Lower leg skin (tissue), 4 donors: Measurements from ENCODE around the gene VWA5A. TPM values are rescaled to one million over a fixed set of nuclear protein-coding genes. Genes with fewer than 3 reads are reported as not detected.
"Not testable (repeated sequence)": the region's sequence is repeated elsewhere in the genome, so short reads cannot be mapped to it uniquely, and the experiment has no call there.

Source experiments
- DNase-seq, 2 donors: peaks; one replicate each; pipeline ENCODE4 v3.0.0-alpha.2; 2019; ENCODE audit warnings: low spot score in 2 of 2
- H3K4me3 ChIP-seq: fragments of 200-600 bp; sonication (generic); 2 replicates; pipeline ENCODE4 v1.5.1; 2017; ENCODE audit warnings: mild to moderate bottlenecking, low read depth; ENCODE audit not compliant: poor library complexity, severe bottlenecking
- CTCF ChIP-seq, 3 donors: fragments of 450-650 bp; IDR thresholded peaks; one replicate each; pipeline ENCODE4 v1.5.1; 2016; ENCODE audit warnings: antibody characterized with exemption in 3 of 3, mild to moderate bottlenecking in 3 of 3, moderate library complexity in 2 of 3
- POLR2A ChIP-seq, 2 donors: fragments of 450-650 bp; IDR thresholded peaks; one replicate each; pipeline ENCODE4 v1.6.1; 2016 to 2017; ENCODE audit warnings: antibody characterized with exemption in 2 of 2, mild to moderate bottlenecking in 1 of 2, moderate library complexity in 1 of 2
- WGBS, 2 donors: methylation state at CpG; one replicate each; pipeline ENCODE4 v1.1.5; 2018; 5-methylcytosine and 5-hydroxymethylcytosine counted together
- intact Hi-C: fragments of 100-400 bp; cut with DNase I; formaldehyde crosslinking; loops from one replicate; pipeline ENCODE4 v1.15.0; 2023; ENCODE audit warnings: low total_unique reads
- total RNA-seq, 4 donors: library from RNA; depleted of rRNA; stranded (reverse); fragments of >200 nt; gene quantifications; one replicate each; pipeline ENCODE4 v1.1.0, GENCODE V29; 2016

The VWA5A gene
- total RNA-seq, 4 donors from 2014 or later = 16.4 to 27.4 (median 24.0) TPM

GRCh38 chr11:124123622-124124021, 8.4 kb downstream of the VWA5A start:
- intact Hi-C loops = no loop called here
- 61% methylated on average over 2 of the region's 2 CpGs for WGBS, 2 donors
- TF ChIP-seq CTCF (IDR thresholded peaks at IDR 0.05) (no peak), POLR2A (IDR thresholded peaks at IDR 0.05) (no peak)
- DNase-seq = no peak
- H3K4me3 ChIP-seq = no peak overlapping the region

GRCh38 chr11:124127134-124127533, 11.9 kb downstream of the VWA5A start:
- DNase-seq, intact Hi-C loops, H3K4me3 ChIP-seq: not testable (repeated sequence)
- 90 to 100% methylated on average over 1 of the region's 1 CpG for WGBS, 2 donors

- no peak for DNase-seq
- intact Hi-C loops = no loop called here
- 94% methylated on average over 2 of the region's 2 CpGs for WGBS, 2 donors
- TF ChIP-seq POLR2A (IDR thresholded peaks at IDR 0.05) (no peak), CTCF (IDR thresholded peaks at IDR 0.05) (no peak)
- H3K4me3 ChIP-seq = no peak overlapping the region
Measured at GRCh38 chr11:124143034-124143433, 27.8 kb downstream of the VWA5A start.

- intact Hi-C loops = no loop called here
- DNase-seq = no peak
- 70 to 78% methylated on average over 2 of the region's 2 CpGs for WGBS, 2 donors
- TF ChIP-seq CTCF (IDR thresholded peaks at IDR 0.05) = no peak
- no peak for TF ChIP-seq POLR2A (IDR thresholded peaks at IDR 0.05)
- no peak overlapping the region for H3K4me3 ChIP-seq
Measured at GRCh38 chr11:124147951-124148350, 32.7 kb downstream of the VWA5A start.

- 72 to 79% methylated on average over 5 of the region's 5 CpGs for WGBS, 2 donors
- DNase-seq = no peak
- H3K4me3 ChIP-seq = no peak overlapping the region
- TF ChIP-seq CTCF (IDR thresholded peaks at IDR 0.05) = no peak
- no peak for TF ChIP-seq POLR2A (IDR thresholded peaks at IDR 0.05)
- intact Hi-C loops = no loop called here
Measured at GRCh38 chr11:124150684-124151083, 35.4 kb downstream of the VWA5A start.

- no peak for DNase-seq
- no peak for TF ChIP-seq POLR2A (IDR thresholded peaks at IDR 0.05)
- no peak for TF ChIP-seq CTCF (IDR thresholded peaks at IDR 0.05)
- no peak overlapping the region for H3K4me3 ChIP-seq
- intact Hi-C loops = no loop called here
- 82 to 87% methylated on average over 3 of the region's 3 CpGs for WGBS, 2 donors
Measured at GRCh38 chr11:124152770-124153407, 37.6 kb downstream of the VWA5A start.
